ENCODE data around the gene TCF23. TPM values are rescaled to one million over a fixed set of nuclear protein-coding genes. Genes with fewer than 3 reads are reported as not detected.

Gene TCF23
- polyA plus RNA-seq, 1 experiment = not detected

DNA sequence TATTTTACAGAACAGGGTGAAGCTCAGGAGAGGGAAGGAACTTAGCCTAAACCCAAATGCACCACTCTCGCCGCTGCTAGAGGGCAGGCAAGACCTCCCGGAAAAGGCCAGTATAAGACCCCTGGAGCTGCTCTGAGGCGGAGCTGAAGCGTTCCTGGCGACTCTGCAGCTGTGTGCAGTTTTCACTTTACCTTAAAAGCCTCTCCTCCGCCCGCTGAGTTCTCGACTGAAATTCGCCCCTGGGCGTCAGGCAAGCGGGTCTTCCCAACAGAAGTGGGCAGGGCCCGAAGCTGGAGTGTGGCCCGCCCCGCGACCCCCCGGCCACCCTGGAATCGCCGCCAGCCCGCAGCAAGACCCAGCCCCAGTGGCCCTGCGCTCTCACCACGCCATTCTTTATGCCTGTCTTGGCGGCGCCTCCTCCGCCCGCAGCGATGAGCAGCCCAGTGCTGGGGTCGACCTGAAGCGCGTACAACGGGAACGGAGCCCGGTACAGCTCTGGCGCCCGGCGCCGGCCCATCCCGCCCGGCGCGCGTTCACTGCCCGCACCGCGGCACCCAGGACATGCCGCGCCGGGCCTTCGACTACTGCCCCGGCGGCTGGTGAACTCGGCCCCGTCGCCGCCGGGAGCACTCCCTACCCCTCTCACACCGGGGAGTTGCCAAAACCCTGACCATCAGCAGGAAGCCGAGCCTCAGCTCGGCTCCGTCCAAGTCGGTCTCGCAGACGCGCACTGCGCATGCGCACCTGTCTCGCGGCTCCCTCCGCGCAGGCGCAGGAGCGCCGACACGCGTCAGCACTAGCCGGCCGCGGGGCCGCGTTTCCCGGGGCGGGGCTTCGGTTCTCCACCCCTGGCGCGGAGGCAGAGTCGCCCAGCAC lies 14.7 kb upstream of the TCF23 start, which contains the start of gene PREB:
Gene PREB (minus strand): TSS at position 732 of the 876 bp plus-strand sequence. CDS start 215 bp downstream, at position 517.
- ChIA-PET POLR2A (interaction anchor here (1.0 to 1.3 kb wide), 7 partner anchors 10 to 295 kb away, joined by 3 to 6 read pairs (median 4); partner anchors contain the start of genes ABHD1, ATRAID and SLC5A6), CTCF (interaction anchor here (0.7 to 3.3 kb wide), 14 partner anchors 10 to 169 kb away, joined by 3 to 49 read pairs (median 4); partner anchors contain the start of gene ABHD1)
- peak; percentile 87 for DNase-seq (ENCODE audit: low read depth, low spot score)
- peak within 1 kb of the TSS; percentile 94 for H3K4me3 ChIP-seq (ENCODE audit: low read depth, low read length)
- peaks cover 11% of the 10 kb centered on the region for H3K27me3 ChIP-seq (ENCODE audit: control insufficient read depth, insufficient read depth, low read length)
- TF ChIP-seq, protein P1, sequence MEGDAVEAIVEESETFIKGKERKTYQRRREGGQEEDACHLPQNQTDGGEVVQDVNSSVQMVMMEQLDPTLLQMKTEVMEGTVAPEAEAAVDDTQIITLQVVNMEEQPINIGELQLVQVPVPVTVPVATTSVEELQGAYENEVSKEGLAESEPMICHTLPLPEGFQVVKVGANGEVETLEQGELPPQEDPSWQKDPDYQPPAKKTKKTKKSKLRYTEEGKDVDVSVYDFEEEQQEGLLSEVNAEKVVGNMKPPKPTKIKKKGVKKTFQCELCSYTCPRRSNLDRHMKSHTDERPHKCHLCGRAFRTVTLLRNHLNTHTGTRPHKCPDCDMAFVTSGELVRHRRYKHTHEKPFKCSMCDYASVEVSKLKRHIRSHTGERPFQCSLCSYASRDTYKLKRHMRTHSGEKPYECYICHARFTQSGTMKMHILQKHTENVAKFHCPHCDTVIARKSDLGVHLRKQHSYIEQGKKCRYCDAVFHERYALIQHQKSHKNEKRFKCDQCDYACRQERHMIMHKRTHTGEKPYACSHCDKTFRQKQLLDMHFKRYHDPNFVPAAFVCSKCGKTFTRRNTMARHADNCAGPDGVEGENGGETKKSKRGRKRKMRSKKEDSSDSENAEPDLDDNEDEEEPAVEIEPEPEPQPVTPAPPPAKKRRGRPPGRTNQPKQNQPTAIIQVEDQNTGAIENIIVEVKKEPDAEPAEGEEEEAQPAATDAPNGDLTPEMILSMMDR (IDR thresholded peaks at IDR 0.05; ENCODE audit: low read depth, low read length) = peak; percentile 64
- peaks cover 3% of the 10 kb centered on the region; the same call in 1 of the 2 replicates for H3K9me3 ChIP-seq (ENCODE audit: control insufficient read depth, insufficient read depth, low read length)
- no peak within 1 kb of the TSS for H3K27ac ChIP-seq (ENCODE audit: low read depth, low read length)

DNA sequence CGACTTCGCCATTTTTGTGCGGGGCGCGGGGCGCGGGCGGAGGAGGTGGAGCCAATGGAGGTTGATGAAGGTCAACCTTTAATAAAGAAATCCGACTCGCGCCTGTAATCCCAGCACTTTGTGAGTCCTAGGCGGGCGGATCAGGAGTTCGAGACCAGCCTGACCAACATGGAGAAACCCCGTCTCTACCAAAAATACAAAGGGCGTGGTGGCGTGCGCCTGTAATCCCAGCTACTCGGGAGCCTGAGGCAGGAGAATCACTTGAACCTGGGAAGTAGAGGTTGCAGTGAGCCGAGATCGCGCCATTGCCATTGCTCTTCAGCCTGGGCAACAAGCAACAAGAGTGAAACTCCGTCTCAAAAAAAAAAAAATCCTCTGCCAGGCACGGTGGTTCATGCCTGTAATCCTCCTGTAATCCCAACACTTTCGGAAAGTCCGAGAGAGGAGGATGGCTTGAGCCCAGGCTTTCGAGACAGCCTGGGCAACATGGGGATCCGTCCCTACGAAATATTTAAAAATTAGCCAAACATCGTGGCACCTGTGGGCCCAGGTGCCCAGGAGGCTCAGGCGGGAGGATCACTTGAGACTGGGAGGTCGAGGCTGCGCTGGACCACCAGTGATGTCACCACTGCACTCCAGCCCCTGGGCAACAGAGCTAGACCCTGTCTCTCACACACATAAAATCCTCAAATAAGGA lies 13.9 kb upstream of the TCF23 start:
- CTCF ChIA-PET = interaction anchor here (1.1 to 3.3 kb wide), 5 partner anchors 11 to 158 kb away, joined by 3 to 49 read pairs (median 9); partner anchors contain the start of gene ABHD1
- no peak overlapping the region for H3K27ac ChIP-seq (ENCODE audit: low read depth, low read length)
- TF ChIP-seq, protein P1 (IDR thresholded peaks at IDR 0.05; ENCODE audit: low read depth, low read length) = no peak
- POLR2A ChIA-PET = interaction anchor here (1.2 to 1.3 kb wide), 4 partner anchors 77 to 188 kb away, joined by 3 to 4 read pairs (median 4); partner anchors contain the start of genes ATRAID and SLC5A6
- no peak overlapping the region for H3K4me3 ChIP-seq (ENCODE audit: low read depth, low read length)
- peaks cover 3% of the 10 kb centered on the region; the same call in 1 of the 2 replicates for H3K9me3 ChIP-seq (ENCODE audit: control insufficient read depth, insufficient read depth, low read length)
- DNase-seq (ENCODE audit: low read depth, low spot score) = no peak
- peaks cover 13% of the 10 kb centered on the region for H3K27me3 ChIP-seq (ENCODE audit: control insufficient read depth, insufficient read depth, low read length)

DNA sequence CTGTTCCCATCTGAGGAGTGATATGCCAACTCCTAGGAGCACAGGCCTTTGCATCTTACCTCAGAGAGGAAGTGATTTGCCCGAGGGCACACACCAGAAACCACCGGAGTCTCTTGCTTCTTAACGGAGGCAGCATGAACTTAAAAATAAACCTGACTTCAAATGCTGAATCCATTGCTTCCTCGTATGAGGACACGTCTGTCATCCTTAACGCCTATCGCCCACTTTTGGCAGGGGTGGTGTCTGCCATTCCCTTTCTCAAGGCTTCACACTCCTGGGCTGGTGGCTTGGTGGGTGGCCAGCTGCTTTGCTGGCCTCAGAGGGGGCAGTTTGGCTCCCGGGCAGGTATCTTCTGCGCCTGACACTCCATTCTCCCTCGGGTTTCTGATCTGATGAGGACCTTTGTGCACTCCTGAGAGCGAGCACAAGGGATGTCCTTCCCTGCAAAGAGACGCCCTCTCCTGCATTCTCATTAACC lies 13.3 kb upstream of the TCF23 start:
- DNase-seq (ENCODE audit: low read depth, low spot score) = no peak
- POLR2A ChIA-PET = no interaction called here
- TF ChIP-seq, protein P1 (IDR thresholded peaks at IDR 0.05; ENCODE audit: low read depth, low read length) = no peak
- H3K27ac ChIP-seq (ENCODE audit: low read depth, low read length) = no peak overlapping the region
- H3K9me3 ChIP-seq (ENCODE audit: control insufficient read depth, insufficient read depth, low read length) = peaks cover 3% of the 10 kb centered on the region; the same call in 1 of the 2 replicates
- peaks cover 15% of the 10 kb centered on the region for H3K27me3 ChIP-seq (ENCODE audit: control insufficient read depth, insufficient read depth, low read length)
- CTCF ChIA-PET = no interaction called here
- H3K4me3 ChIP-seq (ENCODE audit: low read depth, low read length) = no peak overlapping the region

DNA sequence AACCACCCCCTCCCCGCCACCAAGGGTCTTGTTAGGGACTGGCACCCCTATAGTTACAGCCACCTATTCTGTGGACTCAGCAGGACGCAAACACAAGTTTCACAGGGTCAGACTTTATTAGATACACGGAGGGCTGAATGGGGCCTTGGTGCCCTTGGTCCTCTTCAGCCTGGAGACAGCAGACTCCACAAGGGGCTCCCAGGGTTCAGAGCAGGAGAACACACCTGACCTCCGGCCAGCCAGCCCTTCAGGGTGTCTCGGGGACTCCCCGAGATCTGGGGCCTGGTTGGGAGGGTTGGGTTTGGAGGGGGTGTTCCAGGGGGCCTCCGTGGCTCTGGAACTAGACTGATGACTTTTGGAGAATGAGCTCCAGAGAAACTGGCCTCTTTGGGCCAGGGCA lies 12.1 kb upstream of the TCF23 start:
- Histone ChIP-seq H3K27ac (ENCODE audit: low read depth, low read length) (no peak overlapping the region), H3K9me3 (ENCODE audit: control insufficient read depth, insufficient read depth, low read length) (peaks cover 3% of the 10 kb centered on the region; the same call in 1 of the 2 replicates), H3K27me3 (ENCODE audit: control insufficient read depth, insufficient read depth, low read length) (peaks cover 16% of the 10 kb centered on the region), H3K4me3 (ENCODE audit: low read depth, low read length) (no peak overlapping the region)
- CTCF ChIA-PET = no interaction called here
- no peak for DNase-seq (ENCODE audit: low read depth, low spot score)
- POLR2A ChIA-PET = no interaction called here
- TF ChIP-seq, protein P1 (IDR thresholded peaks at IDR 0.05; ENCODE audit: low read depth, low read length) = no peak
